Kidney (tissue), 14 donors: ENCODE results near the gene FAM171A1. TPM values are rescaled to one million over a fixed set of nuclear protein-coding genes. Genes with fewer than 3 reads are reported as not detected.
"Not testable (repeated sequence)": the region's sequence is repeated elsewhere in the genome, so short reads cannot be mapped to it uniquely, and the experiment has no call there.

Experiments used
- DNase-seq, 5 donors: peaks; one replicate each; pipeline ENCODE4 v3.0.0-alpha.2; 2013 to 2020
- FAIRE-seq: peaks from 2 replicates; lab custom pipeline; 2012; peaks lifted over from hg19 to GRCh38; lab: Jason Lieb, UNC
- H3K27ac ChIP-seq, 2 donors: one replicate each; pipeline ENCODE4 v1.7.0; 2013; ENCODE audit warnings: low read depth in 2 of 2, low read length in 2 of 2, inconsistent platforms in 1 of 2
- H3K27me3 ChIP-seq: one replicate; pipeline ENCODE4 v1.7.1; 2013; ENCODE audit warnings: low read length, inconsistent platforms; ENCODE audit not compliant: control insufficient read depth, insufficient read depth
- H3K36me3 ChIP-seq, 3 donors: one replicate each; pipeline versions ENCODE4 v1.7.0 to v1.7.1; 2013; ENCODE audit warnings: low read length in 3 of 3, control low read depth in 1 of 3, inconsistent platforms in 1 of 3; ENCODE audit not compliant: insufficient read depth in 3 of 3, control insufficient read depth in 2 of 3
- H3K4me1 ChIP-seq, 3 donors: one replicate each; pipeline versions ENCODE4 v1.7.0 to v1.7.1; 2013; ENCODE audit warnings: low read length in 3 of 3, inconsistent platforms in 1 of 3, low read depth in 1 of 3; ENCODE audit not compliant: control insufficient read depth in 2 of 3, insufficient read depth in 2 of 3
- H3K4me3 ChIP-seq, 3 donors: one replicate each; pipeline versions ENCODE4 v1.7.0 to v1.8.1; 2013; ENCODE audit warnings: low read length in 3 of 3, control low read depth in 1 of 3, inconsistent platforms in 1 of 3
- H3K9ac ChIP-seq, 3 donors: one replicate each; pipeline versions ENCODE4 v1.7.0 to v1.7.1; 2013; ENCODE audit warnings: low read length in 3 of 3, control low read depth in 1 of 3, inconsistent platforms in 1 of 3
- H3K9me3 ChIP-seq, 3 donors: one replicate each; pipeline versions ENCODE4 v1.7.0 to v1.7.1; 2013; ENCODE audit warnings: low read length in 3 of 3, control low read depth in 1 of 3, inconsistent platforms in 1 of 3; ENCODE audit not compliant: control insufficient read depth in 2 of 3, insufficient read depth in 1 of 3
- intact Hi-C: fragments of 100-400 bp; cut with DNase I; formaldehyde crosslinking; loops from one replicate; pipeline ENCODE4 v1.11.1; 2022
- polyA plus RNA-seq: library from polyadenylated mRNA; stranded (reverse); fragments of 350-450 nt; fragmentation: Illumina TruSeq; extraction: RNeasy Lipid Tissue Mini Kit (QIAGEN cat#74804); gene quantifications from one replicate; pipeline ENCODE4 v1.2.3, GENCODE V29; 2014; ENCODE audit warnings: low read depth, low replicate concordance; ENCODE audit not compliant: insufficient read depth
- total RNA-seq: library from RNA; stranded (reverse); fragmentation: NEBNext Ultra II Directional; extraction: Animal tissue kit (Norgen Biotek cat#: 25700); gene quantifications from one replicate; pipeline ENCODE4 v1.2.1, GENCODE V29; 2021
- TF ChIP-seq, protein P1 (sequence below): IDR thresholded peaks from 3 replicates; pipeline ENCODE4 v1.5.1; 2012; ENCODE audit warnings: mild to moderate bottlenecking, moderate library complexity, borderline replicate concordance; ENCODE audit not compliant: insufficient read depth; ENCODE audit errors: extremely low read depth
- donor health status: control.
- donor health status: control.
- donor health status: control.
- donor health status: control.
- donor health status: control.
- donor health status: DM: yes; HTN: yes; CAD: no.
- donor health status: Normal renal cell carcinoma (clear cell type).

Gene FAM171A1
- total and polyA plus RNA-seq, 2 donors from 2014 or later: 30.4 to 53.0 TPM

DNA sequence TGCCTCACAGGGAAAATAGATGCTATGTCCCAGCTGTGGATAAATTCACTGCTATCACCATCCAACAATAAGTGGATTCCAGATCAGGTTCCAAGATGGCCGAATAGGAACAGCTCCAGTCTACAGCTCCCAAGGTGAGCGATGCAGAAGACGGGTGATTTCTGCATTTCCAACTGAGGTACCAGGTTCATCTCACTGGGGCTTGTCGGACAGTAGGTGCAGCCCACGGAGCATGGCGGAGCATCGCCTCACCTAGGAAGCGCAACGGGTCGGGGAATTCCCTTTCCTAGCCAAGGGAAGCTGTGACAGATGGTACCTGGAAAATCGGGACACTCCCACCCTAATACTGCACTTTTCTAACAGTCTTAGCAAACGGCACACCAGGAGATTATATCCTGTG lies 101.3 kb downstream of the FAM171A1 start:
- FAIRE-seq, H3K4me3 ChIP-seq, H3K27me3 ChIP-seq, H3K4me1 ChIP-seq, H3K9ac ChIP-seq, H3K27ac ChIP-seq, DNase-seq, H3K36me3 ChIP-seq, H3K9me3 ChIP-seq: not testable (repeated sequence)
- intact Hi-C loops: loop anchor here (10.0 kb wide), 1 partner anchor 95 kb away; no protein-coding TSS in a partner anchor

DNA sequence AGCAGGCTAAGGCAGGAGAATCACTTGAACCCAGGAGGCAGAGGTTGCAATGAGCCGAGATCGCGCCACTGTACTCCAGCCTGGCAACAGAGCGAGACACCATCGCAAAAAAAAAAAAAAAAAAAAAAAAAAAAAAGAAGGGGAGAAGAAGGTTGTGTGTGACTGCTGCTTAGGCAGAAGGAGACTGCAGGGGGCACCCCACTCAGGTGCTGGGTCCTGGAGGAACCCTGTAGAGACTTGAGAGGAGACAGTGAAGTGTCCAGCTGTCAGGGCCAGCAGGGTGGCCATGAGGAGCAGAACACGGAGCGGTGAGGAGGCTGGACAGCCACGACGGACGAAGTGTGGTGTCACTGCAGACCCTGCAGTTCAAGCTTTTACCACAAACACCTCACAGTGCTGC lies 103.6 kb downstream of the FAM171A1 start:
- Histone ChIP-seq H3K4me3 (no peak overlapping the region), H3K4me1 (peaks cover 0 to 4% (median 0%) of the 10 kb centered on the region in 3 donors), H3K27ac (no peak overlapping the region), H3K9me3 (peaks cover 0 to 4% (median 0%) of the 10 kb centered on the region in 3 donors), H3K9ac (no peak overlapping the region), H3K27me3 (no peaks in the 10 kb centered on the region), H3K36me3 (peaks cover 0 to 5% (median 0%) of the 10 kb centered on the region in 3 donors)
- TF ChIP-seq, protein P1, sequence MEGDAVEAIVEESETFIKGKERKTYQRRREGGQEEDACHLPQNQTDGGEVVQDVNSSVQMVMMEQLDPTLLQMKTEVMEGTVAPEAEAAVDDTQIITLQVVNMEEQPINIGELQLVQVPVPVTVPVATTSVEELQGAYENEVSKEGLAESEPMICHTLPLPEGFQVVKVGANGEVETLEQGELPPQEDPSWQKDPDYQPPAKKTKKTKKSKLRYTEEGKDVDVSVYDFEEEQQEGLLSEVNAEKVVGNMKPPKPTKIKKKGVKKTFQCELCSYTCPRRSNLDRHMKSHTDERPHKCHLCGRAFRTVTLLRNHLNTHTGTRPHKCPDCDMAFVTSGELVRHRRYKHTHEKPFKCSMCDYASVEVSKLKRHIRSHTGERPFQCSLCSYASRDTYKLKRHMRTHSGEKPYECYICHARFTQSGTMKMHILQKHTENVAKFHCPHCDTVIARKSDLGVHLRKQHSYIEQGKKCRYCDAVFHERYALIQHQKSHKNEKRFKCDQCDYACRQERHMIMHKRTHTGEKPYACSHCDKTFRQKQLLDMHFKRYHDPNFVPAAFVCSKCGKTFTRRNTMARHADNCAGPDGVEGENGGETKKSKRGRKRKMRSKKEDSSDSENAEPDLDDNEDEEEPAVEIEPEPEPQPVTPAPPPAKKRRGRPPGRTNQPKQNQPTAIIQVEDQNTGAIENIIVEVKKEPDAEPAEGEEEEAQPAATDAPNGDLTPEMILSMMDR: no peak
- FAIRE-seq (no peak), DNase-seq (no peak)
- intact Hi-C loops: loop anchor here (10.0 kb wide), 1 partner anchor 97 kb away; no protein-coding TSS in a partner anchor

DNA sequence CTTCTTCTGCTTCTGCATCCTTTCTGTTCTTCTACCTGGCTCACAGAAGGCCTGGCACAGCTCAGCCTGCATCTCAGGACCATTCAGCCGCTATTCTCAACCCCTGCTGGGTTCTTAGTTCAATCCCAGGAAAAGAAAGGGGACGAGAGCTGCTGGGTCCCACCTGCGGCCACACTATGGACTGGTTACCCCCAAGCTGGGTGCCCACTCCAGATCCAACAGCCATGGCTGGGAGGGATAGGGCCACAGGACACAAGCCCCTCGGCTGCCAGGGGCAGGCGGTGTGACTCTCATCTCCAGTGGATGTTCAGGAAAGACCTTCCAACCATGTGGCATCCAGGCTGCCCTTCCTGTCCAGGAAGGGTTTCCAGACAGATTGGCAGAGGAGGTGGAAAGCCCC lies 105.0 kb downstream of the FAM171A1 start:
- Histone ChIP-seq H3K9me3 (peaks cover 0 to 4% (median 0%) of the 10 kb centered on the region in 3 donors), H3K9ac (no peak overlapping the region), H3K4me3 (no peak overlapping the region), H3K4me1 (peaks cover 0 to 4% (median 0%) of the 10 kb centered on the region in 3 donors), H3K27me3 (no peaks in the 10 kb centered on the region), H3K27ac (no peak overlapping the region), H3K36me3 (peaks cover 0 to 5% (median 0%) of the 10 kb centered on the region in 3 donors)
- DNase-seq (peak in 1 of 5 donors; percentile 15), FAIRE-seq (no peak)
- TF ChIP-seq, protein P1: no peak
- intact Hi-C loops: loop anchor here (10.0 kb wide), 1 partner anchor 99 kb away; no protein-coding TSS in a partner anchor

DNA sequence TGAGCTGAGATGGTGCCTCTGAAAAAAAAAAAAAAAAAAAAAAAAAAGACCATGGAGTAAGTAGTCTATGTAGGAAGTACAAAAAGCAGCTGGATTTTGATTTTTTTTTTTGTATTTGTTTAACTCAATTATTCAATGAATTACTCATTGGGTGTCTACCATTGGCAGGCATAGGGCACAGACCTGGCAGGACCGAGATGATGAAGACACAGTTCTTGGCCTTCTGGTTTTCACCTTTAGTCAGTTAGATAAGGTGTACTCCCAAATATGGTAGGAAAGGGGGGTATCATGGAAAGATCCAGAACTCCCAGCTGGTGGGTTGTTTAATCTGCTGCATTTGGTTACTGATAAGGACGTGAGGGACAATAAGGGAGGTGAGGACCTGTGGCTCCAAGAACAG lies 105.5 kb downstream of the FAM171A1 start:
- Histone ChIP-seq H3K9me3 (peaks cover 0 to 4% (median 0%) of the 10 kb centered on the region in 3 donors), H3K27me3 (no peaks in the 10 kb centered on the region), H3K4me3 (no peak overlapping the region), H3K27ac (no peak overlapping the region), H3K4me1 (peaks cover 0 to 4% (median 0%) of the 10 kb centered on the region in 3 donors), H3K9ac (no peak overlapping the region), H3K36me3 (peaks cover 0 to 5% (median 0%) of the 10 kb centered on the region in 3 donors)
- no peak for FAIRE-seq
- DNase-seq: no peak
- intact Hi-C loops: loop anchor here (10.0 kb wide), 1 partner anchor 99 kb away; no protein-coding TSS in a partner anchor
- TF ChIP-seq, protein P1: no peak
